ENCODE measurements around the gene AMPH. TPM values are rescaled to one million over a fixed set of nuclear protein-coding genes. Genes with fewer than 3 reads are reported as not detected.
"Not testable (repeated sequence)": the region's sequence is repeated elsewhere in the genome, so short reads cannot be mapped to it uniquely, and the experiment has no call there.

The AMPH gene
- total RNA-seq, 1 experiment from 2014 or later = not detected

GRCh38 chr7:38432671-38433070 lies 198.5 kb downstream of the AMPH start:
- in situ Hi-C loops (cut with HindIII; ENCODE audit: low pct_unique_long_range_greater_than_20kb, low sequenced_read_pairs) = no loop called here

GRCh38 chr7:38432080-38432479 lies 199.1 kb downstream of the AMPH start:
- no peak for DNase-seq (ENCODE audit: low read depth)
- in situ Hi-C loops (cut with HindIII; ENCODE audit: low pct_unique_long_range_greater_than_20kb, low sequenced_read_pairs) = no loop called here

More at GRCh38 chr7:38432671-38433070, 198.5 kb downstream of the AMPH start:
- no peak for DNase-seq (ENCODE audit: low read depth)

- in situ Hi-C loops (cut with HindIII; ENCODE audit: low pct_unique_long_range_greater_than_20kb, low sequenced_read_pairs) = no loop called here
- DNase-seq (ENCODE audit: low read depth) = no peak
Measured at GRCh38 chr7:38429057-38429456, 202.1 kb downstream of the AMPH start.

DNA sequence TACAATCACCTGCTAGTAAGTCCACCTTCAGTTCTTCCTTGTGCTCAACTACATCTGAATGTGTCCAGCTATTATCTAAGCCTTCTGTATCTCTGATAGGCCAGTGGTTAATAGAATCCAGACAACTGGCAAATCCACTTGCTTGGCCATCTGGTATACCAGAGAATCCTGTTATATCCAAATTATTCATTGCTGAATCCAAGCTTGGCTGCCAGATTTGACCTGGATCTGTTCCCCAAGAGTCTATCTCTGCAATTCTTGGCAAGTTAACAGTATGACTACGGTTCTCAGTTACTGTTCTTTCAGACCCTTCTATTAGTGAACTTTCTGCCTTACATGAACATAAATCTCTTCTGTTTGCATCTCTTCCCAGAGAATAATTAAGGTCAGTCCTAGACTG lies 203.1 kb downstream of the AMPH start:
- in situ Hi-C loops (cut with HindIII; ENCODE audit: low pct_unique_long_range_greater_than_20kb, low sequenced_read_pairs) = no loop called here

DNA sequence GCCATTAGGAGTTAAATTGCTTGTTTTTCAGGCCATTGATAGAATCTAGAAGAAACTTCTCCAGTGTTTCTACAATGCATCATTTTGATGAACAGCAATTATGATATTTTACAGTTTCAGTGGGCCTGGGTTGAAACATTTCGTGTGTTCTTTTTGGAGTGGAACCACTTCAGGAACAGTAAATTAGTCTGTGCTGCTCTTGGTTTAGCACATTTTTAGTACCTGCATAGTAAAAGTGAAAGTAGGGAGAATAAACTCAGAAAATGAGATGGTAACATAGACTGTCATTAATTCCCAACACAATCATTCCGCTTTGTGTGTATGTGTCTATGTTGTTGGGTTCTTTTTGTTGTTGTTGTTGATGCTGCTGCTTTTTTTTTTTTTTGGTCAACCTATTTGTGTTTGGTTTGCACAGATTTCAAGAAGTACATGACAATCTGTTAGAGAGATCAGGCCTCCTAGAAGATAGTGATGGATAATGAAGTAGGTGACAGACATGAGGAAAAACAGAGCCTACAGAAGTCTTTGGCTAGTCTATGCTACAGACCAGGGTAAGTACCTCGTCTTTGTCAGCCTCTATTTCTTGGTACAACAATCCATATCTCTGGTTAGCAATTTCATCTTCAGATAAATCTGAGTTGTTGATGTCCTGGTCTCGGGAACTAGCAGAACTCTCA lies 203.8 kb downstream of the AMPH start:
- no peak for DNase-seq (ENCODE audit: low read depth)
- in situ Hi-C loops (cut with HindIII; ENCODE audit: low pct_unique_long_range_greater_than_20kb, low sequenced_read_pairs) = no loop called here

More for the DNA sequence above, 203.1 kb downstream of the AMPH start:
- DNase-seq (ENCODE audit: low read depth) = no peak

DNA sequence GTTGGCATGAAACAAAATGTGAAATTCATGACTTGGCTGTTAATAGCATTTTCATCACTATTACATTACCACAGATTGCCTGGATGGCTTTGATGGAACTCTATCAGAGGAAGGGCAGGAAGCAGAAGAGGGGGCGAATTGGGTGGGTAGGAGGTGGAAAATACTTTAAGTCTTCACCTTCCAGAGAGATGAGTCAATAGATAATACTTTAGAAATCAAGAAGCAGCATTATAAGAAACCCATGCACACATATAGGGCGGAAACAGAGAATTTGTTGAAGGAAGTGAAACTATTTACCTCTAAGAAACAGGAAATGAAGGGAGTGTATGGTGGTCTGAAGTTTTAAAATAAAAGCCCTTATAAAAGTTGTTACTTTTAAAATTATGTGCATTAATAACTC lies 205.7 kb downstream of the AMPH start:
- in situ Hi-C loops (cut with HindIII; ENCODE audit: low pct_unique_long_range_greater_than_20kb, low sequenced_read_pairs) = no loop called here
- no peak for DNase-seq (ENCODE audit: low read depth)

- DNase-seq (ENCODE audit: low read depth) = no peak
- in situ Hi-C loops (cut with HindIII; ENCODE audit: low pct_unique_long_range_greater_than_20kb, low sequenced_read_pairs) = no loop called here
Measured at GRCh38 chr7:38424750-38425463, 206.3 kb downstream of the AMPH start.

DNA sequence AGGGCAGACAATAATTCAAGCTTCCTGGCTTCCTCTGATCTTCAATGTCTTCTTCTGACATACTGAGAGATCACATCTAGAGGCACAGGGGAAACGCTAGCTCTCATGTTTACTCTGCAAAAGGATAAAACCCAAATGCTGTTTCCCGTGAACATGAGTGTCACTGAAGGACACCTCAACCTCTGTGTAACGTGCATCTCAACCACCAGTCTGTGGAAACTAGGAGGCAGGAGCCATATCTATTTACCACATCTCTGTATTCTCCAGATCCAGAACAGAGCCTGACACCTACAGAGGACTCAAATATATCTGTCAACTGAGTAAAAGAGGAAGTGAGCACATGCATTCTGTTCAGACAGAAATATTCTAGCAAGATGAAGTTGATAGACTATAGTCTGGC lies 217.4 kb downstream of the AMPH start:
- in situ Hi-C loops (cut with HindIII; ENCODE audit: low pct_unique_long_range_greater_than_20kb, low sequenced_read_pairs) = no loop called here

GRCh38 chr7:38411404-38411803 lies 219.8 kb downstream of the AMPH start:
- in situ Hi-C loops (cut with HindIII; ENCODE audit: low pct_unique_long_range_greater_than_20kb, low sequenced_read_pairs) = no loop called here
- peak; percentile 6 for DNase-seq (ENCODE audit: low read depth)

More for the DNA sequence above, 217.4 kb downstream of the AMPH start:
- DNase-seq (ENCODE audit: low read depth) = no peak

- peak; percentile 17 for DNase-seq (ENCODE audit: low read depth)
- in situ Hi-C loops (cut with HindIII; ENCODE audit: low pct_unique_long_range_greater_than_20kb, low sequenced_read_pairs) = no loop called here
Measured at GRCh38 chr7:38410056-38410455, 221.1 kb downstream of the AMPH start.

DNA sequence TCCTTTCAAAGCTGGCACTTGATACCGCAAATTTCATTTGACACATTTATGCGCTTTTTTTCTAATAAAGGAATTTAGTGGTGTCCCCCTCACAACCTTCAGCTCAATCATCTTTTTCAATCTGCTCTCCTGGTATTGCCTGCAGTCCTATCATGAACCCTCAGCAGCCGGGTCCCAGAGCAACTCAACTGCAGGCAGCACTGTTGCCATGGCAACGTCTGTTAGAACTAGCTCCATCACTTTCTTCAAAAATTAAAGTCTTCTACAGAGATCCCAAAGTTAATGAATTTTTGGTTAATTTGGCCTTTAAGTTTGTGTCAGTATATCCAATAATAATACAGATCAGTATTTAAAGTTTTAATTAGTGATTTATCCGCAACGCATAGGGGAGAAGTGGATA lies 221.6 kb downstream of the AMPH start:
- no peak for DNase-seq (ENCODE audit: low read depth)
- in situ Hi-C loops (cut with HindIII; ENCODE audit: low pct_unique_long_range_greater_than_20kb, low sequenced_read_pairs) = no loop called here

- in situ Hi-C loops (cut with HindIII; ENCODE audit: low pct_unique_long_range_greater_than_20kb, low sequenced_read_pairs) = no loop called here
- DNase-seq (ENCODE audit: low read depth) = peak; percentile 17
Measured at GRCh38 chr7:38398725-38399321, 232.3 kb downstream of the AMPH start.

GRCh38 chr7:38396852-38397251 lies 234.3 kb downstream of the AMPH start:
- DNase-seq (ENCODE audit: low read depth) = no peak
- in situ Hi-C loops (cut with HindIII; ENCODE audit: low pct_unique_long_range_greater_than_20kb, low sequenced_read_pairs) = no loop called here

DNA sequence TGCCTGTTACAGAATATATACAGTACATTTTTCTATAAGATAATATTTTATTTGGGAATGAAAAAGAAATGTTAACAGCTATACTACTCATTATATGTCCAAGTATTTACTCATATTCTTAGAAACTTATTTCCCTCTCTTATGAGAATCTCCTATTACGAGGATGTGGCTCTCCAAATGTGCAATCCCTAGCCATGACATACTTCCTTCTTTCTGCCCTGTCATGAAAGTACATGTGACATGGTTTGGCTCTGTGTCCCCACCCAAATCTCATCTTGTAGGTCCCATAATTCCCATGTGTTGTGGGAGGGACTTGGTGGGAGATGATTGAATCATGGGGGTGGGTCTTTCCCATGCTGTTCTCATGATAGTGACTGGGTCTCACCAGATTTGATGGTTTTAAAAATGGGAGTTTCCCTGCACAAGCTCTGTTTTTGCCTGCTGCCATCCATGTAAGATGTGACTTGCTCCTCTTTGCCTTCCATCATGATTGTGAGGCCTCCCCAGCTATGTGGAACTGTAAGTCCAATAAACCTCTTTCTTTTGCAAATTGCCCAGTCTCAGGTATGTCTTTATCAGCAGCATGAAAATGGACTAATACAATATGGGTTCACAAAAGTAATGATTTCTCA lies 235.1 kb downstream of the AMPH start:
- in situ Hi-C loops (cut with HindIII; ENCODE audit: low pct_unique_long_range_greater_than_20kb, low sequenced_read_pairs); DNase-seq (ENCODE audit: low read depth): not testable (repeated sequence)

DNA sequence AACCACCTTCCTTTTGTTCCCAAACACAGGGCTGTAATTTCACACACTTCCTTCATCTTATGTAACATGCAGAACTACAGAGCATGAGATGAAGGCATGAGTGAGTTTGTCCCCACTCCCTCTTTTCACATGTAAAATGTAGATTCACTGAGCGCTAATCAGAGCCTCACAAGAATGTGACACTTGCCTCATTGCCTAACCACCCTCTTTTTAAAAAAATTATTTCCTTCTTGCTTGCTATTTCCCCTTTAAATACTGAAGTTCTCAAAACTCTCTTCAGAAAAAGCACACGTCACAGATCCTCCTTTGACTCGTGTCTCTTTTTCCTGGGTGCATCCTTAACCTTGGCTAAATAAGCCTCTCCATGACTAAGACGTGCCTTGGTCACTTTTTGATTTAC lies 236.5 kb downstream of the AMPH start:
- in situ Hi-C loops (cut with HindIII; ENCODE audit: low pct_unique_long_range_greater_than_20kb, low sequenced_read_pairs) = no loop called here
- no peak for DNase-seq (ENCODE audit: low read depth)

DNA sequence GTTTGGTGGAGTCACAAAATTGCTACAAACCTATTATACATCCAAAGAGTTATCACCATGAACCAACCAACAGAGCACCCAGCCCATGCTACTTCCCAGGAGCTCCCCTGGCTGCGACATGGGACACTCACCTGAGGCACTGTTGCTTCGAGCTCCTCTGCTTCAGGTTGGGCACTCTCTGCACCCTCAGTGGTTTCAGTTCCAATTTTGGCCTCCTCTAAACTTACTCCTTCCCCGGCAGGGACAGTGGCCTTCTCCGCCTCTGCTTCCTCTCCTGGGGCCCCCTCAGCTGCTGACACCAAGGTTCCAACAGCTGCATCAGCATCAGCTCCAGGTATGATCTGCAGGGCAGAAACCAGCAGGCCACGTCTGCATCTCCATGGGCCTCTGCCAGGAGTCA lies 237.3 kb downstream of the AMPH start:
- DNase-seq (ENCODE audit: low read depth) = no peak
- in situ Hi-C loops (cut with HindIII; ENCODE audit: low pct_unique_long_range_greater_than_20kb, low sequenced_read_pairs) = no loop called here

- DNase-seq (ENCODE audit: low read depth) = no peak
- in situ Hi-C loops (cut with HindIII; ENCODE audit: low pct_unique_long_range_greater_than_20kb, low sequenced_read_pairs) = no loop called here
Measured at GRCh38 chr7:38391751-38392150, 239.4 kb downstream of the AMPH start.

DNA sequence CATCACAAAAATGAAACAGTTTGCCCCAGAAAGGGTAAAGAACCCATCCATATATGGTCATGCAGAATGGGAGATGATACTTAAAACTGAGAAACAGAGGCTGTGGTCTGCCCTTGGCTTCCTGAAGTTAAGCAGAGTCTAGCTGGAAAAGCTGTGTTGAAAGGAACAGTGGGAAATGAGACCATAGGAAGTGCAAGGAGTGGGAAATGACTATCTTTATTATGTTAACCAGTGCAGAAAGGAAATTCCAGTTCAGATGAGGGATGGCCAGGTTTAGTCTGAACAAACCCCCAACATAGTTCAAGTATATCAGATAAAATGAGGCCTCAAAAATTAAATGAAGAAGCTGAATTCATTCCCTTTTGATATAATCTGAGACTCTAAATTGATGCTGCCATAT lies 245.5 kb downstream of the AMPH start:
- in situ Hi-C loops (cut with HindIII; ENCODE audit: low pct_unique_long_range_greater_than_20kb, low sequenced_read_pairs) = no loop called here
- DNase-seq (ENCODE audit: low read depth) = no peak

- in situ Hi-C loops (cut with HindIII; ENCODE audit: low pct_unique_long_range_greater_than_20kb, low sequenced_read_pairs) = no loop called here
- no peak for DNase-seq (ENCODE audit: low read depth)
Measured at GRCh38 chr7:38383281-38383680, 247.9 kb downstream of the AMPH start.
